Stimulated activated CD4-positive, alpha-beta T cell treated with anti-CD3 and anti-CD28 coated beads, Interleukin-1b, Interleukin-23, amount 100 ng/mL, for 4 hours (primary cell): ENCODE results near the gene SMAD6.

Experiments
- DNase-seq, 2 donors: peaks; one replicate each; pipeline ENCODE4 v3.0.0-alpha.2; 2020; ENCODE audit warnings: low read depth in 2 of 2

Gene SMAD6

GRCh38 chr15:66775127-66776105 lies 73.4 kb downstream of the SMAD6 start:
- DNase-seq, result no peak

GRCh38 chr15:66777054-66777453 lies 75.0 kb downstream of the SMAD6 start:
- no peak for DNase-seq

- no peak for DNase-seq
These were observed 75.7 kb downstream of the SMAD6 start for GRCh38 chr15:66777596-66778313.

GRCh38 chr15:66778314-66778665 lies 76.3 kb downstream of the SMAD6 start:
- DNase-seq, result no peak

- DNase-seq, result no peak
These were observed 76.7 kb downstream of the SMAD6 start for GRCh38 chr15:66778716-66779115.

GRCh38 chr15:66779331-66780009 lies 77.4 kb downstream of the SMAD6 start:
- no peak for DNase-seq

- DNase-seq, result no peak
These were observed 78.3 kb downstream of the SMAD6 start for GRCh38 chr15:66780172-66780972.

- no peak for DNase-seq
These were observed 79.1 kb downstream of the SMAD6 start for GRCh38 chr15:66780973-66781718.

GRCh38 chr15:66782785-66783184 lies 80.7 kb downstream of the SMAD6 start:
- DNase-seq, result no peak

- no peak for DNase-seq
These were observed 81.3 kb downstream of the SMAD6 start for GRCh38 chr15:66783314-66783713.

GRCh38 chr15:66783725-66784124 lies 81.7 kb downstream of the SMAD6 start:
- no peak for DNase-seq

- DNase-seq, result no peak
These were observed 82.1 kb downstream of the SMAD6 start for GRCh38 chr15:66784174-66784573.

- no peak for DNase-seq
These were observed 83.6 kb downstream of the SMAD6 start for GRCh38 chr15:66785637-66786036.

- DNase-seq, result no peak
These were observed 84.2 kb downstream of the SMAD6 start for GRCh38 chr15:66786222-66786621.

GRCh38 chr15:66786708-66787488 lies 84.9 kb downstream of the SMAD6 start:
- no peak for DNase-seq

GRCh38 chr15:66787489-66787871 lies 85.4 kb downstream of the SMAD6 start:
- no peak for DNase-seq

GRCh38 chr15:66788024-66788423 lies 86.0 kb downstream of the SMAD6 start:
- DNase-seq, result no peak

GRCh38 chr15:66789029-66790025 lies 87.3 kb downstream of the SMAD6 start:
- DNase-seq, result no peak

- no peak for DNase-seq
These were observed 93.8 kb downstream of the SMAD6 start for GRCh38 chr15:66795851-66796250.
